ENCODE data around the gene UBL4B.

Gene UBL4B

GRCh38 chr1:110084227-110085078 is 27.8 kb upstream of the UBL4B start:
- DNase-seq (ENCODE audit: extremely low read depth in 1 of 2, low read depth in 1 of 2), result no peak

GRCh38 chr1:110085671-110086070 is 26.6 kb upstream of the UBL4B start:
- DNase-seq (ENCODE audit: extremely low read depth in 1 of 2, low read depth in 1 of 2), result no peak

- no peak for DNase-seq (ENCODE audit: extremely low read depth in 1 of 2, low read depth in 1 of 2)
Observed at GRCh38 chr1:110086961-110087360, 25.3 kb upstream of the UBL4B start.

- DNase-seq (ENCODE audit: extremely low read depth in 1 of 2, low read depth in 1 of 2), result peak in 1 of 2 donors; percentile 14
Observed at GRCh38 chr1:110087812-110088738, 24.2 kb upstream of the UBL4B start.

- DNase-seq (ENCODE audit: extremely low read depth in 1 of 2, low read depth in 1 of 2), result no peak
Observed at GRCh38 chr1:110088739-110089316, 23.4 kb upstream of the UBL4B start.

DNA sequence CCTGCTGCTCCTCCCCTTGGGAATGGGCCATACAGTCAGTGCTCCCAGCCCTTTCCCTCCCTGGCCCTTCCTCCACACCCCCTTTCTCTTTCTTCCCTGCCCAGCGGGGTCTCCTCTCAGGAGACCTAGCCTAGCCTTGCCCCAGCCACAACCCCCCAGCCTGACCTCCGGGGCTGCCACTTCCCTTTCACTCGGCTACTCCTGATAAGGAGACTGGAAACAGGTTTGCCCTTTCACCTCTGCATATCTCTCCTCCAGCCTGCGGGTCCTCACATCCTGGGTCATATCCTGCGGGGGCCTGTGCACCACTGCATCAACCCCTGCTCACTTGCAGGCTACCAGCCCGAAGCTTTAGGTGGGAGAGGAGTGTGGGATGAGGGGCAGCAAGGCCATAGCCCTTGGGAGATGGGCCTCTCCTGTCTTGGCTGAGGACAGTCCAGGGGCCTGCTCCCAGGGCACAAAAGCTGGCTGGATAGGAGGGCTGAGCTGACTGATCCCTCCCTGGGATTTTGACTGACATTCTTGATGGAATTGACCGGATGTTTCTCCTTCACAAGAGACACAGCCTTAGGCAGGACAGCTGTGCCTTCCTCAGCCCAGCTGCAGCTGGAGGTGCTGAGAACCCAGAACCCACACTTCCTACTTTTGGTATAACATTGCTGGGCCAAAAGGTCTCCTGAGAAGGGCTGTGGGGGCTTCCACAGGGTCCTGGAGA is 22.5 kb upstream of the UBL4B start:
- no peak for DNase-seq (ENCODE audit: extremely low read depth in 1 of 2, low read depth in 1 of 2)

DNA sequence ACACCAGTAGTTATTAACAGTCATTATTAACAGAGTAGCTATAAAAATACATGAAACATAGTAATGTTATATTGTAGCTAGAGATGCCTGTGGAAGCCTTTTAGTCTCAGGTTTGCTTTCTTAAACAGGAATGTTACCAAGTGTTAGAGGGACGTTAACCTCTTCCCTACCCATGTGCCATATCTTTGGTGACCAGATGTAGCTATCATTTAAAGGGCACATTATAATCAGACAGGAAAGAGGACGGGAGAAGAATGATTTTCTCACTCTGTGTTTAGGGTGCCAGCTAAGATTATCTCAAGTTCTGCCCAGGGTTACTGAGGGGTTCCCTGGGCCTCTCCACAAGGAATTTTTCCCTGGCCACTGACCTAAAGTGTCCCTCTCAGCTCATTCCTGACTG is 20.9 kb upstream of the UBL4B start:
- no peak for DNase-seq (ENCODE audit: extremely low read depth in 1 of 2, low read depth in 1 of 2)

DNA sequence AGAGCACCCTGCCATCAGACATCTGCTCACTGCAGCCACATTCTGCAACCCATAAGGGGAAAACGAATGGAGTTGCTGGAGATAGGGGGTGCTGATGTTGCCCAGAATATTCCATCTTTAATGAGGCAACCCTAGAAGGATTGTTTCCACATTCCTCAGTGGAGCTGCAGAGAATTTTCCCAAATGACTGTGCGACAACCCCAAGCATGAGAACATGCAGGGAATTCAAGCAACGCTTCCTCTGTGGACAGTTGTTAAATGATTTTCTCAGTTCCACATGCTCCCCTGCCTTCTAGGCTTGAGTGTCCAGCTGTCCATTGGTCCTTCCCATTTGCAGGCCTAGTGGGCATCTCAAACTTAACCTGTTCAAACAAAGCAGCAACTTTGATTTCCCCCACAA is 20.5 kb upstream of the UBL4B start:
- no peak for DNase-seq (ENCODE audit: extremely low read depth in 1 of 2, low read depth in 1 of 2)

DNA sequence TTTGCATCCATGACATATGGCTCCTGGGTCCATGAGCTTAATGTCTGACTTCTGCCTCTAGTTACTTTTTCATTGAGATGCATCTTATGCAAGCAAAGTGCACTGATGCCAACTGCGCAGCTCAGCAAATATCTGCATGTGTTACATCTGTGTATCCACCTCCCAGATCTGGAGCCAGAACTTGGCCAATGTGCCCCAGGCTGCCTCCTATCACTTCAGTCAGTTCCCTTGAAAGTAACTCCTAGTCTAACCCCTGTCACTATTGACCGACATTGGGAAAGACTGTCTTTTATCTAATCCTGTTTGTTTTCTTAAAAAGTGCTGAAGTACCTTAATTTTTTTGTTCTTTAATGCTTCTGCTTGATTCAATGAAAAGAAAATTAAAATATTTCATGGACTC is 19.3 kb upstream of the UBL4B start:
- no peak for DNase-seq (ENCODE audit: extremely low read depth in 1 of 2, low read depth in 1 of 2)

DNA sequence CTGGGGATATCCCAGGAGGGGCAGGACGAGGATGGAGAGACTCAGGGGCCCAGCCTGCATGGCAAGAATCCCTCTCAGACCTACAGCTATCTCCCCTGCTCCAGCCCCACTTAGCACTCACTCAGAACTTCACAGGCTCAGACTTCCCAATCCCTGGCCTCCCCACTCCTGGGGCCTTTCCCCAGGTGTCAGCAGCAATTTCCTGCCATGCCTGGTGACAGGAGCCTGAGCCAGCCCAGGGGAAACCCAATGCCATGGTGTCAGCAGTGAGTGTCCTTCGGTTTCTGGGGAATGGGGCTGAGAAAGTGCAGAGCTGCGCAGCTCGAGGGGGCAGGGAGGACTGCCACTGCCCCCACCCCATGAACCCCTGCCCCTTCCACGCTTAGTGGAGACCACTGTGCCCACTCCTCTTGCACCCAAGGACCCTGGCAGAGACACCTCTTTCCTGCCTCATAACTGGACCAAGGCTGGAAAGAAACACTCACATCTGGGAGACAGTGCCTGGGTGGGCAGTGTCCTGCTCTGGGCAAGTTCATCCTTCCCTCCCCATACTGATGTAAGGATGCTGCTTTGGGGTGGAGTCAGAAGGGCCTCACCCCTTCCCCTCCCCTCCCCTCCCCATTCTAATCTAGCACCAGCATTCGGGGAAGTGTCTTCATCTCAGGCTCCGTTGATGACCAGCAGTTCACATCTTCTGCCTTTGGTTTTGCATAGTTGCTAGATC is 17.1 kb upstream of the UBL4B start:
- DNase-seq (ENCODE audit: extremely low read depth in 1 of 2, low read depth in 1 of 2), result no peak

GRCh38 chr1:110097507-110098221 is 14.6 kb upstream of the UBL4B start:
- no peak for DNase-seq (ENCODE audit: extremely low read depth in 1 of 2, low read depth in 1 of 2)

DNA sequence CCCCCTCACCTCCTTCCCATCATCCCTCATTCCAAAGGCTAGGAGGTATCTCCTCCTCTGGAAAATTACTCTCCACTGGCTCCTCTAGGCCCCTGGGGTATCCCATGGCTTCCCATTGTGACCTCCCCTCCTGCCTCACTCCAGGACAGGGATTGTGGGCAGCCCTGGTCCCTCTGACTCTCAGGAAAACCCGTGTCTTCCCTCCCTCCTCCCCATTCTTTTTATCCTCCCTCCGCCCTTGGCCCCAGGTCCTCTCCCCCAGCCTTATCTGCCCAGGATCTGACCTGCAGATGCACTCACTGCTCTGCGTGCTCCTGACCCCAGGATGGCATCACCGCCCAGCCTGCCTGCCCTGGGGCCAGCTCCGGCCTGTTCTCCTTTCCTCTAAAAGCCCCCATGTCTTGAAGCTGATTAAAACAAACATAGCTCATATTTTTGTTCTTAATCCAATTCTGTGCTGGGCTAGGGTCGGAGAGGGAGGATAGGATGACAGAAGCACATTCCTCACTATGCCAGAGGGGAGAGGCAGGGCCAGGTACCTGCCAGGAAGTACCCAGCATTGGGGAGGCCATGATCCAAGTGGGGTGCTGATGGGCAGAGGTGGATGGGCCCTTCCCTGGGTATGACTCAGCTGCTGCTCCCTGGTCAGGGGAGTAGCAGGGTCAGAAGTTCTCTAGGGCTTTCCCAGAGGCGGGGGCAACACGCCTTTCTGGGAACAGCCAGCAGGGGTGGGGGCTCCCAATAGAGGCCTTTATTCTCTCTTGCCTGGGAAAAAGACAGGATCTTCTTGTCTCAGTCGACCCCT is 13.8 kb upstream of the UBL4B start:
- no peak for DNase-seq (ENCODE audit: extremely low read depth in 1 of 2, low read depth in 1 of 2)

GRCh38 chr1:110100335-110100734 is 11.9 kb upstream of the UBL4B start:
- DNase-seq (ENCODE audit: extremely low read depth in 1 of 2, low read depth in 1 of 2), result no peak

GRCh38 chr1:110102081-110102480 is 10.2 kb upstream of the UBL4B start:
- no peak for DNase-seq (ENCODE audit: extremely low read depth in 1 of 2, low read depth in 1 of 2)

DNA sequence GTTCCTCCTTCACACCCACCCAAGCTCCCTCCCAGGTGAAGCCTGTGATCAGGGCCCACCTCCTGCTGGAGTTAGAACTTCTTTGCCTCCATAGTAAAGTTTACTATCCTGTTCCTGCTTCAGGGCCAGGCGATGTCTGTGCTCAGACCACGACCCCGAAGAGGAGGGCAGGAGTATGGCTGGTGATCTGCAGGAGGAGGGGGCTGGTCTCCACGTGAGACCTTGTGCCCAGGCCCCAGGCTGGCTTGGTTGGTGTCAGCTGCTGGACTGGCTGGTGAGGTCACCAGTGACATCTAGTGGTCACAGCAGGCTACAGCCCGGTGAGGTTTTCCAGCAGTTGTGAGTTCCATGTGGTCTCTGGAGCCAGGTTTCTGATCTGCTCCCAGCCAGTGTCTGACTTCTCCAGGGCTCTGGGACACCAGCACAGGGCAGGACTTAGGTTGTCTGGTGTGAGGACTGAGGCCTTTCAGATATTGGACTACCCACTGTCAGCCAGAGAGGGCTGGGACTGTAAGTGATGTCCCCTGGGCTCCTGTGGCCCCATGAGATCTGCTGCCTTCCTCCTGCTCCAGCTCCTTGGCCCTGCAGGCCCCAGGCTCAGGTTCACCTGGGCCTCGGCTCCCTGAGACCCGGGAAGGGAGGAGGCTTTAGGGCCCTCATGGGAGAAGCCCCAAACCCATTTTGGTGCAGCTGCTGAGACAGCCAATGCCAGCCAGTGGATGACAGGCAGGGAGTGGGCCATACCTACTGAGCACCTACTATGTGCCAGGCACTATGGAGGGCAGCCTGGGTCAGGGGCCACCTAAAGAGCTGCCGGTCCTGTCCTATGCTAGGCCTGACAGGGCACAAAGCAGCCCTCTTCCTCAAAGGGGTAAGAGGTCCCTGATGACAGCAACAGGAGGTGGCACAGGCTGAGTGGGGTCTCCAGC is 6.0 kb upstream of the UBL4B start:
- peak; percentile 10 to 33 for DNase-seq (ENCODE audit: extremely low read depth in 1 of 2, low read depth in 1 of 2)

- DNase-seq (ENCODE audit: extremely low read depth in 1 of 2, low read depth in 1 of 2), result no peak
Observed at GRCh38 chr1:110107867-110108469, 4.3 kb upstream of the UBL4B start.

GRCh38 chr1:110111081-110111480 is 1.2 kb upstream of the UBL4B start:
- no peak for DNase-seq (ENCODE audit: extremely low read depth in 1 of 2, low read depth in 1 of 2)

Measured in activated CD8-positive, alpha-beta memory T cell treated with anti-CD3 and anti-CD28 coated beads for 1 hour (primary cell).